GM19023 (cell line): ENCODE measurements around the gene PPP3CA.

Source experiments
- ATAC-seq: cut with Tn5 transposase; IDR thresholded peaks from one replicate; pipeline ENCODE4 v1.9.1; 2021; ENCODE audit warnings: mild to moderate bottlenecking, moderate library complexity; ENCODE audit not compliant: unreplicated experiment

The PPP3CA gene

DNA sequence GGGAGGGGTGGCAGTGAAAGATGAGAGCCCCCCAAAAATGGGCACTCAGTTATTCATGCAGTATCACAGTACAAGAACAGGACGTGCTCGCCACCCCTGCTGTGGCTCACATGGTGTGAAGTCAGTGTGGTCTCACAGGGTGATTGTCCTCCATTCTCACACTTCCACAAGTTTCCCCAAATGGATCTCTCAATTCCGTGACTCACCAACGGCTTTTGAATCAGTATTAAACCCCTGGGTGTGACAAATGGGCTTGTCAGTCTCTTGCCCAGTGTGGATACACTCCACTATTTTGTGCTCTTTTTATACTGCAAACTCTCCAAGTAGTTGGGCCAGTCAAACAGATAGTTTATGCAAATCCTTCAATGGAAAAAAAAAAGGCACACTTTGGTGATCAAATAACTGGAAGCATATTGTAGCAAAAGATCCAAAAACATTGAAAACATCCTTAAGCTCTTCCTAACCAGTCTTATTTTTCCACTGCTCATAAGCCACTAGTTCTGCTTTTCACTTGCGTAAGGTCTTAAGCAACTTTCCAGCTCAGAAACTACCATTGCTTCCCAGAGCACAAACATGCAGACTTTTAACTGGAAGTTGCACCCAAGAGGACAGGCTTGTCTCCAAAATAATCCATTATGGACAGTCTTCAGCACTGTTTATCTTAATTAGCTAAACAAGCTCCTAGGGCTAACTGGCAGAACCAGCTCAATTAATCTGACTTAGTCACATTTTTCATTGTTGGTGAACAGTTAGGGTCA is 365.7 kb downstream of the PPP3CA start:
- no peak for ATAC-seq

DNA sequence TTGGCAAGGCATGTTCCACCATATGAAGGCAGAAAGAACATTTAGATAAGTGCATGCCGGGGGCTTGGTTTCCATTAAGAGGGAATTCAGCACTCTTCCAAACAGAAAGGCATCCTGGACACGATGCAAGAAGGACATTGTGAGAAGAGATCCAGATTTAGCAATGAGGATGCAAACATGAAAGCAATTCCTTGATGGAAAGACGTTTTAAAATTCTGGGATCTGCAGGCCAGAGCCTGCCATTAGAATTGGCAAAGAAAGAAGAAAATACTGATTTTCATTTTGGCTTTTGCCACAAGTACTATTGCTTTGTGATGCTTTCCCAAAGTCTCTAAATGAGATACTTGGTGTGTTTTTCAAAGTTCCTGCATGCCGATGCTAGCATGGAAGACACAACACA is 367.6 kb downstream of the PPP3CA start:
- no peak for ATAC-seq

DNA sequence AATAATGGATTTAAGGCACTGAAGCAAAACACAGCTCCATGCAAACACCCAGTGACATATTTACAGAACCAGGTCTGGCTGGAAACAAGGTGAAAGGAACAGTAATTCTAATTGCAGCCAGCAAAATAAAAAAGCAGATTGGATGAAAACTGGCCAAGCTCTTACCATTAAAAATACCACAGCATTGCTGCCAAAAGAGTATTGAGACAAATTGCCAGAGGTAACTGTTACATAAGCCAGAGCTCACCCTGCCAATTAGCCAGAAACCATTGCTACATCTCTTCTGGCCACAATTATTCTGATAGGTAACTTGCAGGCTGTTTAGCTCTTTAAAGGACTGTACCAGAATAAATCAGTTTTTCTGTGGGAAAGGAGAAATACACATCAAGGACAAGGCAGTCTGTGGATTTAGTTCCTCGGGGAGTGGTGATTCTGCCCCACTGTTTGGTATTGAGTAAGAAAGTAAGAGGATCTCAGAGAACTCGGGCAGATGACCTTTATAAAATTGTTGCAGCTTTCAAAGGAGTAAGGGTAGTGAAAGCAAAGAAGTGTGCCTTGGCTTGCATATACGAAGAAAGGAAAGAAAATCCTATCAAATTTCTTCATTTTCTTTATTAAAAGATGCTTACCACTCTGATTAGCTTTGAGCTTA is 369.5 kb downstream of the PPP3CA start:
- ATAC-seq, result no peak

DNA sequence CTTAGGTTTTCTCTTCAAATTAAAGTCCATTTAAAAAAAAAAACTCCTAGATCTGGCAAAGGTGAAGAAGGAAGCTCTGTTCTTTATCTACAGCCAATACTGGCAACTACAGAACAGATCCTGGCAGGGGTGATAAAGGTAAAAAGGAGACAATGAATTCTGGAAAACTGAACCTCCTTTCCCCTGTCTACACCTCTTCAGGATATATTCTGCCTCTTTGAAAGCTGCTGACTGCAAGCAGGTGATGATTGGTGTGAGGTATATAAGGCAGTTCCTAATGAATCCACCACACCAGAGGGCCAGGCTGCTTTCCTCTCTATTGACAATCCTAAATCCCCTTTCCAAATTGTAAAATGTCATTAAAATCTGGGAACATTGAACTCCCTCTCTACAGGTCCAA is 370.1 kb downstream of the PPP3CA start:
- ATAC-seq, result no peak
